Ammon's horn (tissue), 1 donor: ENCODE data around the gene PTCH1.

Experiments
- DNase-seq: peaks from one replicate; pipeline ENCODE4 v3.0.0-alpha.2; 2016; ENCODE audit warnings: low spot score

Gene PTCH1

DNA sequence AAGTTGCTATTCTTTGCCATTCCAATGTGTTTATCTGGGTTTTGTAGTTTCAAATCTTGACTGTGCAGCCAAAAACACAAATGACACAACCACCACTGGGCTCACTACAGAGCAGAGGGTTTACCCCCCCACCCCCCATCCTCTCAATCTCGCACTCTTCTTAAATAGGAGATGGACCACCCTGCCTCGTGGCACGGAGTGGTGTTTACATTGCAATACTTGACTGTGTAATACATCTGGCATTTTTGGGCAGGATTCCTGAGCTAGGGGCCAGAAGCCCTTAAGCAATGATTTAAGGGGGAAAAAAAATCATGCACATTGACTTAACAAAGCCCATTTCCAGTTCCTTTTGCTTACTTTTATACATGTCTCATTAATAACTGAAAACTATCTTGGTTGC lies 19.0 kb downstream of the PTCH1 start:
- no peak for DNase-seq

DNA sequence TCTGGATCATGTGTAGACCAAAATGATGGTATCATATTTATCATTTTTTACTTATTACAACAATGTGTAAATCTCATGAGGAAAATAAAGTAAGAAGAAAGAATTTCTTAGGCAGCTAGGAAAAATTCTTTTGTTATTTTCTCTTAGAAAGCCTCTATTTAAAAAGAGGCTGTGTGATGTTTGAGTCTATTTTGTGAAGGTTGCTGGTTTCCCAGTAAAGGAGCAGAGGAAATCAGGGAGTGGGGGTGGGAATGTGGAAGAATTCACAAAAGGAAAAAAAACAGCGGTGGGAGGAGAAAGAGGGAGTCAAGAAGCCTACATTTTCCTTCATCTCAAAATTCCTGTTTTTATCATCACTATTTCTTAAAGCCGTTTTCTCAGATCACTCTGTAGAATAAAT lies 20.1 kb downstream of the PTCH1 start:
- no peak for DNase-seq

DNA sequence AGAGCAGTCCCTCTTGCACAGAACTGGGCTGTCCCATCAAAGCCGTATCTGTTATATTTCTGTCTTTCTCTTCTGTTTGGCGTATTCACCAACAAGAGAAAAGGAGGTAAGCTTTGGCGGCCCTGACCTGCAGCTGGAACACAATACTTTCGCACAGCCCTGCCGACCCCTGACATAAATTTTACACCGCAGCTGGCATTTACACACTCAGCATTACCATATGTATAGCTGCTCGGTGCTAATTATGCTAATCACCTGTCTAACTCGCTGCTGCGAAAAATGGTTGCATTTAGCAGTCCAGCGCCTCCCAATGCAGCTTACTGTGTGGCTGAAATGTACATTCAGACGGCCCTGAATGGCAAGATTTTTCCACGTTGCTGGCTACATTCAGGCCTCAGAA lies 20.8 kb downstream of the PTCH1 start:
- DNase-seq: no peak

DNA sequence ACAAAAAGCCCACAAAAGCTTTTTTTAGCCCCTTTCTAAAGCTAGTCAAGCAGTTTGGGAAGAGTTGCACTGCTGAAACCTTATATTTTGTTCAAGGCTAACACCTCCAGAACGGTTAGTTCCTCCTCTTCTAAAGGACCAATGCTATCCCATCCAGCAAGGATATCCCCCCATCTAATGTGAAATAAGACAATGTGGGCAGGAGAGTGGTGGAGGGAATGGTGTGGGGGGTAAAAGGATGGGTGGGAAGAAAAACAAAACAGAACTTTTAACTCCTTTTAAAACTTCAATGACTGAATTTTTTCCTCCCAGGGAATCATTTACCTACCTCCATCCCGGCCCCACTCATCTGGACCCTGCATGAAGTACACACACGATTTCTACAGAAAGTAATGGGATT lies 21.2 kb downstream of the PTCH1 start:
- DNase-seq: no peak

DNA sequence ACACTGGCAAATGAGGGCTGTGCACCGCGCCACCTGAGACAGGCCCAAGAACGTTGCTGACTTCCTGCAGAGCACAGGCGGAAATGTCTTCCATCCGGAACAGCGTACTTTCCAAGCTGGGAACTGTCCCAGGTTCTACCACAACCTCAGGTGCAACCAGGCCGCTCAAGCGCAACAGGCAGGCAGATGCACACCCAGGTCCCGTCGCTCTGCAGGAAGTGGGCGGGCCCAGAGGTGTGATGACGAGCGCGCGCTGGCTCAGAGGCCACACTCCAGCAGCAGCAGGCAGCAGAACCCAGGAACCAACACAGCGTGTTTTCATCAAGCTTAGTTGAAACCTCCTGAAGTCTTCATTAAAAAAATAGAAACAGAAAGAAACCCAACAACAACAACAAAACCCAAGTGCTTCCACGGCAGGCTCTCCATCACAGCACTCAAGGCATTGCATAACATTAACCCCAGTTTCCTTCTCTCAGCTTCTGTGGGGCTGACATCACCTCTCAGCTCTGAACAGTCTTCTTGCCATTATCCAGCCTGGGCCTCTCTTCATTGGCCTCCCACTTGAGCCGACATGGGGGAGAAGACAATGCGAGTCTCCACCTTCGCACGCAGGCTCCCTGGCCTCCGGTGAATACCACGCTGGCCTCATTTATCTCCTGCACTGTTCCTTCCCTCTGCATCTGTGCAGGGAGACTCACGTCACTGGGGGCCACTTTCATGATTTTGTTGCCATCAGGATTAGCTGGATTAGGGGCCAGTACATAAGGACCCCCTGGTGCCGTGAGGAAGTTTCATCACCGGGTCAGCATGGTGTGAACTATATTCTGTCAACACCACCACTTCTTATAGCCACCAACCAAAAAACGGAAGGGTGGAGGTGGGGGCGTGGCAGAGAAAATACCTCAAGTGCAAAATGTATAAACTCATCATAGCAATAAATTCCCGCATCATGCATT lies 22.1 kb downstream of the PTCH1 start:
- DNase-seq: peak; percentile 68

DNA sequence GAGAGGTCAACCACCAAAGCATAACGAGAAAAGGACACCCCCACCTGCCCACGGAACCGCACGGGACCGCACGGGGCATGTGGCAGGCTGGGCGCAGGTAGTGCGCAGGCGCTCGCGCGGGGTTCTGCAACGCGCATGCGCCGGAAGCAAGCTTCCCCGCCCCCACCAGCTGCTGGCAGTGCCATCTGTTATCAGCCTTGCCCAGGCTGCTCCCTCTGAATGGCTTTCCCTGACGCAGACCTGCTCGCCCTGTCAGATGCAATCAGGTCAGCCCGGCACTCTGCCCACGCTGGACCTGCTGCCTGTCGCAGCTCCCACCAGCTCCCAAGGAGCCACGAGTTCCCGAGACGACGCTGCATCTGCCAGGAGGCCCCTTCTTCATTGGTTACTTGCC lies 22.8 kb downstream of the PTCH1 start:
- DNase-seq: peak; percentile 83

DNA sequence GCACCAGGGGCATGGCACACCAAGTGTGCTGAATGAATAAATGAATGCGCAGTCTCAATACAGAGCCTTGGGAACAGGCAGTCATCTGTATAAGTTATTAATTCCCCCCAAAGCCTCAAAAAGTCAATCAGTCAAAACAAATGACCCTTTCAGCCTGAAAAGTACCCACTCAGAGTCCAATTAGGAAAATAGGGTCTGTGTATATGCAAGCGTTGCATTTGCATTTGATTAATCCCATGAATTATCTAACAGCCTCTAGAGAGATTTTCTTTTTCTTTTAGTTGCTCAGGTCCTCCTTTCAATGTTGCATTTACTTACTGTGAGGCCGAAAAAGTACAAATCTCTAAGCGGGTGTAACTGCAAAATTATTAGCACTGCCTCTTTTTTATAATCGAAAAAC lies 23.4 kb downstream of the PTCH1 start:
- no peak for DNase-seq

DNA sequence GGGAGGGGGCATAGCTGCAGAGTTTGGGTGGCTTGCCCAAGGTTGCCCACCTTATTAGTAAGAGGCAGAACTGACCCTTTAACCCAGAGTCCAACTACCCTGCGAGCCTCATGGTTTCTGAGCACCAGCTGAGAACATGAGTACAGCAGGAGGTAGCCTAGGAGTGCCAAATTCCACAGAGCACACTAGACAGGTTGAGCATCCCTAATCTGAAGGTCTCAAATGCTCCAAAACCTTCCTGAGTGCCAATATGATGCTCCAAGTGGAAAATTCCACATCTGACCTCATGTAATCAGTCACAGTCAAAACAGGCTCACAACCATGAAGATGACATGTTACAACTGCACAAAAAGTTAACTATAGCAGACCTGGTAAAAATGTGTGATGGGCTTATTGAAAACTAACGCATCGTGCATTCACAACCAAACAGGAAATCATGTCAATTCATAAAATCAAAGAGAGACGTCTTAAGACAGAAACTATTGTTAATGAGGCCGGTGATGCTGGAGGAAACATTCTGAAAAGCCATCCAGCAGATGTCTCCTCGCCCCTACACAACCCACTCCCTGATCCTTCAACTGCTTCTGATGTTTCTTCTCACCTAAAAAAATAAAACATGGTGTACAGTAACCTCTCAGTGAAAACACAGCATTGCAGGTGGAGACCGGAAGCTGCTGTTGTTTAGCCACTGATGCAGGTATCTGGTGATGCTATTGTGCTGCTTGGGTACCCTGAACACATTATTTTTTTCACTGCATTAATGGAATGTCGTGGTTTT lies 25.0 kb downstream of the PTCH1 start:
- no peak for DNase-seq

DNA sequence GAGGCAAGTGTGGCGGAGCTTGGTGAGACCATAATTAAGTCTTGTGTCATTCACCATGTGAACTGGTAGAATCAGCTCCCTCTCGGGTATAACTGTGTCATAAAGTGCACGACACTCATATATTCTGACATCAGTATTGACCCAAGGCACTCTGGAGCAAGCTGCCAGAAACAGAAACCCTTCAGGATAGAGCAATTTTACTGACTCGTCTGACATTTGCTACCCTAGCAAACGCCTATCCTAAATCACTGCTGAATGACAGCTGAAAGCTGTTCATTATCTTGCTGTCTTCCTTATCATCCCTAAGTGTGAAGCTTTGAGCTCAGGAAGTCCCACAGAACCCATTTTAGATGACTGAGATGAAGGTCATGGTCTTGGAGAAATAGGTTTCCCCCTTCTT lies 27.8 kb downstream of the PTCH1 start:
- DNase-seq: no peak

DNA sequence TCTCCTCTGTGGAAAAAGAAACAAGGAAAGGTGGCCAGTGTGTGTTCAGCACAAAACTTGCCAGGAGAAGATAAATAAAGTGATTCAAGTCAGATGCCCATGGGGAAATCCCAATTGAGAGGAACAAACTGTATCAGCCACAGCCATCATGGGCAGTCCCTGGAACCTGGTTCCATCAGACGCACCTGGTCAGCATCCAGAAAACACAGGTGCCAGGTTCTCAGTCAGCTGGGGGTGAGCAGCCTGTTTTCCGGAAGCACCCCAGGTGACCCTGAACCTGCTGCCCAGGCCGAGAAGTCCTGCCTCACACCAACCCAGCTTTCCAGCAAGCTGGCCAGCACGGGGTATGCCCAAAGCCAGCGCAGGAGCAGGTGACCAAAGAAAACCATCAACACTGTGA lies 30.5 kb downstream of the PTCH1 start:
- no peak for DNase-seq

DNA sequence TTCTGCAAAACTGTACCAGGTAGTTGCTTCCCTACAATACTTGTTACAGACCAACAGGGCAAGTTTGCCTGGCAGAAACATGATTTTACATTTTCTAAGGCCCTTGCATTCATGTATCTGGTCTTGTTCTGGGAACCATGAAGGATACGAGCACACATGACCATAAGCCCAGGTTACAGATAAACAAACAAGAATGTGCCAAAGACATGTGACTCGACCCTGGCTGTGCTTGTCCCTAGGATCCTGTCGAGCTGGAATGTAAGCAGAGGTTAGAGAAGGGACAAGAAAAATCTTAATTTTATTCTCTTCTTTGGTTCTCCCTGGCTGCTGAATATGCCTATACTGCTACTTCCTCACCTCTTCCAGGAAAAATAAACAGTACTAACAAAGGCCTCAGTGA lies 32.5 kb downstream of the PTCH1 start:
- no peak for DNase-seq

DNA sequence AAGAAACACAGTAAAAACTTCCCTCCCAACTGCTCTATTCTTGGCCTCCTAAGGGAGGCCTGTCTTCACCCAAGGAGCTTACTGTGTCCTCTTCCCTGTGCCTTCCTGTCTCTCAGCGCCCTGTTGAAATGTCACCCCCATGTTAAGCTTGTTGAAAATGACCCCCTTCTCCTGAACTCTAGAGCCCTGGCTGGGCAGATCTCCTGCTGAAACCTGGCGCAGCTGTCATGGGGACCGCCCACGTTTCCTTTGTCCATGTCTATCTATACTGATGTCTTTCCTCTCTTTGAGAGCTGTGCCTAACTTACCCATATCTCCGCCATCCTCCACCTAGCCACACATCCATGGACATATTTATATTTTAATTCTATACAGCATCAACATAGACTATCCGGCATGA lies 33.3 kb downstream of the PTCH1 start:
- DNase-seq: no peak

DNA sequence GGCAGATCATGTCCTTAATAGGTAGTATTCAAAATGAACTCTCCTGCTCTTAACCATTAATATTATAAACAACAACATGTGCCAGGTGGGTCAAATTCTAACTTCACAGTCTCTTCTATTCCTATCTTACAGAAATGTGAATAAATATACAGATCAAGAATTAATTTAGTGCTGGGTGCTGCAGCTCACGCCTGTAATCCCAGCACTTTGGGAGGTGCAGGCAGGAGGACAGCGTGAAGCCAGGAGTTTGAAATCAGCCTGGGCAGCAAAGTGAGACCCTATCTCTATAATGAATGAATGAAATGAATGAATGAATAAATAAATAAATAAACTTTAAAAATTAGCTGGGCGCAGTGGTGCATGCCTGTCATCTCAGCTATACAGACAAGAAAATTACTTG lies 34.1 kb downstream of the PTCH1 start:
- DNase-seq: no peak

DNA sequence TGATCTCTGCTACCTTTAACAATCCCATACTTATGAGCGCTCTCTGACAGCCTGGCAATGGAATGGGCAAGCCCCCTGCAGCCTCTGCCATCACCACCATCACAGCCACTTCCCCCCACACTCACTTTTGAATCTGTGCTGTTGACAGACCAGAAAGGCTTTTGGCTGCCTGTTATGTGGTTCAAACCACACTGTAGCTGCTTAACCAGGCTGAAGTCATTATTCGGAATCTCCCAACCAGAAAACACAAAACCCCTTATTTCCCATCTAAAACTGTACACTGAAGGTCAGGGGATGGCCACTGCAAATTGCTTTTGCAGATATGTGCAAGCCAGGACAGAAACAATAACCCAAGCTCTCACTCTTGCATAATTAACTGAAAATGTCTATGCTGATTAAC lies 35.8 kb downstream of the PTCH1 start:
- no peak for DNase-seq

DNA sequence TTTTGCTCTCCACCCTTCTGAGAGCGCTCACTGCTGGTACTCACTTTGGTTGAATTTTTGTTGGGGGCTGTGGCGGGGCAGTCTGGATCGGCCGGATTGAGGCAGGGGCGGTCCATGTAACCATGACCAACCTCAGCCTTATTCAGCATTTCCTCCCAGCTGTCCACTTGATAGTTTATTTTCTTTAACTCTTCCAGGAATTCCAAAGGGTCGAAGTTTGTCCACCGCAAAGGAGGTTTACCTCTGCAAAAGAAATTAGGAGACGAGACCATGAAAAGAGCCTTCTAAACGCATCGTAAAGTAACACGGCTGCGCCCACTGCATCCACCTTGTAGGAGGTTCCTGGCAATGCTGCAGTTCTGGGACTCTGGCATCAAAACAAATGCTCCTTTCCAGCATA lies 36.4 kb downstream of the PTCH1 start:
- DNase-seq: no peak

DNA sequence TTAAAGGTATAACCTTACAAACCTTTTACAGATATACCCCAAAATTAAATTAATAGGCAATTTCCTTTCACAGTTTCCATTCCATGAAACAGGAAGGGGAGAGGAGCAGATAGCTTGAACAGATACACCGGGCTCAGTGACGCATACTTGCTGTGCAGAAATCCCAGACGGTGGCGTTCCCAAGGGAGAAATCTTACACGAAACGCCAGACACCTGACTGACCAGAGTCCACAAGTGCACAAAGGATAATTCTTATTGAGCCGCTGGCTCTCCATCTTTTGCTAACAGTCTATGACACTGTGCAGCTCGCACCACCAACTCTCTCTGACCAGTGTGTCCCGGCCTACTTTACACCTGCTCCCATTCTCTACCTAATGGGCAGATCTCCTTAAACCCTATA lies 37.4 kb downstream of the PTCH1 start:
- no peak for DNase-seq

DNA sequence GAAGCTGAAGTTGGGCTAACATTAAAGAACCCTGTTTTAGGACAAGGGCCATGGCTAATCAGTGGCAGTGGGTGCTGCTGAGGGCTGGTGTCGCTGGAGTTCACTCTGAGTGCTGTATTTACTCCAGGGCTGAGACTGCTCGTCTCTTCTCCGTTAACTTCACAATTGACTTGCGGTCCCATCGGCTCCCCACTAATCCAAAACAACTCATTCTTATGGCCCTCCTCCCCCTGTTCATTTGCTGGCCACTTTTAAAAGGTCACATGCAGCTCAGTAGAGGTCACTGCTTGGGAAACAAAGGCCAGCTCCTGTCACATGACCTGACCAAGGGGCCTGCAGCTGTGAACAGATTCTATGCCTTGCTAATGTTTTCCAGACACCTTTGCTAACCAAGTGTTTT lies 38.4 kb downstream of the PTCH1 start:
- DNase-seq: peak; percentile 53

DNA sequence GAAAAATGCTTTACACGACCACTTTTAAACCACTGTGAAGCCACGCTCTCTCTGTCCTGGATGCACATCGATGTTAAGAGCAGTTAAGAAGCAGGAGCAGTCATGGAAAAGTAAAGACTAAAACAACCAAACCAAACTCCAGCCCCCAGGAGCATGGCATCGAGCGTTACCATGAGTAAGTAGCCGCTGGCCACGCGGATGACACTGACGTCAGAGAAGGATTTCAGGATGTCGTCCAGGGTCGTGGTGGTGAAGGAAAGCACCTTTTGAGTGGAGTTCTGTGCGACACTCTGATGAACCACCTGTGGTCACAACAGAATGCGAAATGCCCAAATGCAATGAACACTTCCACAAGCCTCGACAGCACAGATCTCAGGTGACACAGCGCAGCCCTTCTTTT lies 38.9 kb downstream of the PTCH1 start:
- DNase-seq: no peak

DNA sequence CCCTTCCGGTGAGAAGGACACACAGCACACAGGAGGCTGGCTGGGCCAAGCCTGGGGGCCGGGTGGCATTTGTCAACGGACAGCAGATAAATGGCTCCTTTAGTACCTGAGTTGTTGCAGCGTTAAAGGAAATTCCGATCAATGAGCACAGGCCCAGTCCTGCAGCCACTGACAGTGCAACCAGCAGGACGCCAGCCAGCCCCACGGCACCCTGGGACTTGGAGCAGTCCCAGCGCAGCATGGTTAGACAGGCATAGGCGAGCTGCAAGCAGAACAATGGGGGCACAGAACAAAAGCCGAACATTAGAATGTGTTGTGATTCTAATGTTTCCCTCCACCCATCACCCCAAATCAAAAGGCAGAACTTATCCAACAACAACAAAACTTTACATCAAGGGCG lies 39.3 kb downstream of the PTCH1 start:
- DNase-seq: peak; percentile 93

DNA sequence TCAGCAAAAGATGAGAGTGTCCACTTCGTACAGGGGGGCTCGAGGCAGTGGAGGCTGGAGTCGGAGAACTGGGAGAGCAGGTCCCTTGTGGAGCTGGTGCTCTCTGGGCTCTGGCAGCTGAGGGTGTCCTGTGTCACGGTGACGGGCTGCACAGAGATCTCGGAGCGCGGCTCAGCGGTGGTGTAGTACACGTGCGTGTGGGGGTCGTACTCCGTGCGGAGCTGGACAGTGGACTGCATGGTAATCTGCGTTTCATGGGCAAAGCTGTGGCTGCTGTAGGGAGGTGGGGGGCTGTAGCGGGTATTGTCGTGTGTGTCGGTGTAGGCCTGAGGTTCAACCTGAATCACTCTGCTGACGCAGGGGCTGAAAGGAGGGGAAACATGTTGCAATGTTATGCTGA lies 48.0 kb downstream of the PTCH1 start:
- DNase-seq: no peak

DNA sequence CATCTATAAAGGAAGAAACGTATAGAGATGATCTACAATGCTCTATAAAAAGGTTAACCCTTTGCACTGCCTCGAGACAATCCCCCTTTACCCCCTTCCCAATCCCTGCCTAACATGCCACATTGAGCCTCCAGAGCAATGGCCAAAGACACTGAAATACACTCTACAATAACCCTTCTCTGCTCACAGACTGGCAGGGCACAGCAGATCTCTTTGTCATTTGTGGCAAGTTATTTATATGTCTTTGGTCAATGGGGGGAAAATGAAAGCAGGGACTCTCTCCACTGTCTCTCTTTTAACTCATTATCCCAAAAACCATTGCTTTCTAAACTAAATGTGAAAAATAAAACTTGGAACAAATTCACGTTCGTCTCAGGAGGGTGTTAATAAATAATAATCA lies 51.7 kb downstream of the PTCH1 start:
- DNase-seq: peak; percentile 43

DNA sequence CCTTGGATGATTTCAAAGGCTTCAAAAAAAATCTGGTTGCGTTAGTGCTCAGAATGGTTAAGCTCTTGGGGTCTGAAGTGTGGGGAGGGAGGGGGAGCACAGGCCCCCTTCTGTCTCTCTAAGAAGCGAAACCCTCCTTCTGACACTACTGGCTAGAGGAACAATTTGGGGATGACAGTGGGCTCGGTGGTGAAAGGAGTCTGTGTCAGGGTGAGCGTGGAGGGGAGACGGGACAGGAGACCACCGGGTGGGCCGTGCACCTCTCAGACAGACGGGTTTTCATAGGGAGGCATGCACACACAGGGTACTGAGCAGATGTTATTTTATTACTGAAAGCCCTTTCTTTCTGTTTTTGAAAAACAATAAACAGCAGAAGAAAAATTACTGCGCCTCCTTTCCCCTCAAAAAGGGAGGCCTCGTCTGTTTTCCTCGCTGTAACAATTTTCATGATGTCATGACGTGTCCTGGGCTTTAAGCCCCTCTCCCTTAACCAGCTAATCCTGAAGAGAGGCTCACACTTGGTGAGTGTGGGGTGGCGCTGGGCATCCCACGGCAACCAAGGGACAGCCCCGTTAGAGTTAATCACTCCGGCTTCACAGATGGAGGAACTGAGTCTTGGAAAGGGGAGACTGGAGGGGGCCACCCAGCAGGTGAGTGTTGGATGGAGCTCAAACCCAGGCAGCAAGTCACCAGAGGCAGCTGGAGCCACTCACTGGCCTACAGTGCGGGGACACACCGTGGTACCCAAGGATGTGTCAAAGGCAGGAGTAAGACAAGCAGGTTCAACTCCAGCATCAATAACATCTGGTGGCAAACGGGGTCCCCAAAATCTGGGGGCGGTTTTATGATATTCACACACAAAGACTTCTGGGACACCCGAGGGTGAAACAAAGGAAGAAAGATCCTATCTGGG lies 53.4 kb downstream of the PTCH1 start:
- DNase-seq: no peak
